ENCODE results near the gene USP35. TPM values are rescaled to one million over a fixed set of nuclear protein-coding genes. Genes with fewer than 3 reads are reported as not detected.
"Not testable (repeated sequence)": the region's sequence is repeated elsewhere in the genome, so short reads cannot be mapped to it uniquely, and the experiment has no call there.

Gene USP35
- total RNA-seq, 2 donors from 2014 or later: 8.6 to 11.2 TPM

DNA sequence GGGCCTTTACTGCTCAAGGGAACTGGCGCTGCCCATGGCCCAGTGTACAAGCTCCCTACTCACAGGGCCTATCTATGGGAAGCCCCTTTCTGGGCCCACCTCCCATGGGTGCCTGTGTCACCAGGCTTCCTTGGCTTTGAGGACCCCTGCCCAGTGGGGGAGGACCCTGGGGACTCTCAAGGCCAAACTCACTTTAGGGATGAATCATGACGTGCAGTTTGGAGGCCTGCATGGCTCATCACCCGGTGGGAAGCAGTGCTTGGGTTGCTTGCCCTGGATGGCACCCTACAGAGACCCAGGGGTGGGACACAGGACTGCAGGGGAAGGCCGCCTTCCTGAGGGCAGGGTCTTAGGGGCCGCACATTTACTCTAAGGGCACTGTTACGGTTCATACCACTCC is 16.8 kb upstream of the USP35 start:
- Mint-ChIP-seq H3K36me3 (ENCODE audit: low read depth) (peaks cover 14% of the 10 kb centered on the region), H3K4me1 (peaks cover 14% of the 10 kb centered on the region), H3K9me3 (no peaks in the 10 kb centered on the region), H3K4me3 (no peak overlapping the region), H3K27me3 (ENCODE audit: insufficient read depth) (no peaks in the 10 kb centered on the region), H3K27ac (no peak overlapping the region)
- 84 to 89% methylated on average over 3 to 6 of the region's 6 CpGs for WGBS, 2 experiments (ENCODE audit: insufficient coverage in 1 of 2, insufficient read length in 1 of 2)
- H3K27me3 ChIP-seq (ENCODE audit: control insufficient read depth, insufficient read depth, low read length, poor library complexity, severe bottlenecking): no peaks in the 10 kb centered on the region
- H3K36me3 ChIP-seq (ENCODE audit: control insufficient read depth, insufficient read depth, low read length): peaks cover 5% of the 10 kb centered on the region
- no peak overlapping the region for H3K9ac ChIP-seq (ENCODE audit: extremely low read depth, low read length, poor library complexity, severe bottlenecking)
- TF ChIP-seq, protein P1, sequence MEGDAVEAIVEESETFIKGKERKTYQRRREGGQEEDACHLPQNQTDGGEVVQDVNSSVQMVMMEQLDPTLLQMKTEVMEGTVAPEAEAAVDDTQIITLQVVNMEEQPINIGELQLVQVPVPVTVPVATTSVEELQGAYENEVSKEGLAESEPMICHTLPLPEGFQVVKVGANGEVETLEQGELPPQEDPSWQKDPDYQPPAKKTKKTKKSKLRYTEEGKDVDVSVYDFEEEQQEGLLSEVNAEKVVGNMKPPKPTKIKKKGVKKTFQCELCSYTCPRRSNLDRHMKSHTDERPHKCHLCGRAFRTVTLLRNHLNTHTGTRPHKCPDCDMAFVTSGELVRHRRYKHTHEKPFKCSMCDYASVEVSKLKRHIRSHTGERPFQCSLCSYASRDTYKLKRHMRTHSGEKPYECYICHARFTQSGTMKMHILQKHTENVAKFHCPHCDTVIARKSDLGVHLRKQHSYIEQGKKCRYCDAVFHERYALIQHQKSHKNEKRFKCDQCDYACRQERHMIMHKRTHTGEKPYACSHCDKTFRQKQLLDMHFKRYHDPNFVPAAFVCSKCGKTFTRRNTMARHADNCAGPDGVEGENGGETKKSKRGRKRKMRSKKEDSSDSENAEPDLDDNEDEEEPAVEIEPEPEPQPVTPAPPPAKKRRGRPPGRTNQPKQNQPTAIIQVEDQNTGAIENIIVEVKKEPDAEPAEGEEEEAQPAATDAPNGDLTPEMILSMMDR (conservative IDR thresholded peaks at IDR 0.05): no peak
- no peak overlapping the region for H3K27ac ChIP-seq (ENCODE audit: low read depth, low read length)
- H3K4me1 ChIP-seq (ENCODE audit: control insufficient read depth, insufficient read depth, low read length): peaks cover 3% of the 10 kb centered on the region
- no peaks in the 10 kb centered on the region for H3K9me3 ChIP-seq (ENCODE audit: control insufficient read depth, low read length)
- DNase-seq: no peak
- no peak overlapping the region for H3K4me3 ChIP-seq (ENCODE audit: low read length)

DNA sequence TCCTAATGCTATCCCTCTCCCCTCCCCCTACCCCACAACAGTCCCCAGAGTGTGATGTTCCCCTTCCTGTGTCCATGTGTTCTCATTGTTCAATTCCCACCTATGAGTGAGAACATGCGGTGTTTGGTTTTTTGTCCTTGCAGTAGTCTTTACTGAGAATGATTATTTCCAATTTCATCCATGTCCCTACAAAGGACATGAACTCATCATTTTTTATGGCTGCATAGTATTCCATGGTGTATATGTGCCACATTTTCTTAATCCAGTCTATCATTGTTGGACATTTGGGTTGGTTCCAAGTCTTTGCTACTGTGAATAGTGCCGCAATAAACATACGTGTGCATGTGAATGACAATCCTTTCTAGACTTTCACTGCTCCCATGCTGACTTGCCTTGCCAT is 12.9 kb upstream of the USP35 start:
- H3K9me3 ChIP-seq (ENCODE audit: control insufficient read depth, low read length); H3K9ac ChIP-seq (ENCODE audit: extremely low read depth, low read length, poor library complexity, severe bottlenecking); H3K4me3 ChIP-seq (ENCODE audit: low read length); H3K27me3 ChIP-seq (ENCODE audit: control insufficient read depth, insufficient read depth, low read length, poor library complexity, severe bottlenecking); H3K9me3 Mint-ChIP-seq; H3K27ac Mint-ChIP-seq; H3K36me3 ChIP-seq (ENCODE audit: control insufficient read depth, insufficient read depth, low read length); H3K27ac ChIP-seq (ENCODE audit: low read depth, low read length); DNase-seq; H3K27me3 Mint-ChIP-seq (ENCODE audit: insufficient read depth); H3K4me3 Mint-ChIP-seq: not testable (repeated sequence)
- 94 to 100% methylated on average over 2 of the region's 3 CpGs for WGBS, 2 experiments (ENCODE audit: insufficient coverage in 1 of 2, insufficient read length in 1 of 2)
- peaks cover 14% of the 10 kb centered on the region for H3K36me3 Mint-ChIP-seq (ENCODE audit: low read depth)
- peaks cover 11% of the 10 kb centered on the region for H3K4me1 ChIP-seq (ENCODE audit: control insufficient read depth, insufficient read depth, low read length)
- peaks cover 31% of the 10 kb centered on the region for H3K4me1 Mint-ChIP-seq

DNA sequence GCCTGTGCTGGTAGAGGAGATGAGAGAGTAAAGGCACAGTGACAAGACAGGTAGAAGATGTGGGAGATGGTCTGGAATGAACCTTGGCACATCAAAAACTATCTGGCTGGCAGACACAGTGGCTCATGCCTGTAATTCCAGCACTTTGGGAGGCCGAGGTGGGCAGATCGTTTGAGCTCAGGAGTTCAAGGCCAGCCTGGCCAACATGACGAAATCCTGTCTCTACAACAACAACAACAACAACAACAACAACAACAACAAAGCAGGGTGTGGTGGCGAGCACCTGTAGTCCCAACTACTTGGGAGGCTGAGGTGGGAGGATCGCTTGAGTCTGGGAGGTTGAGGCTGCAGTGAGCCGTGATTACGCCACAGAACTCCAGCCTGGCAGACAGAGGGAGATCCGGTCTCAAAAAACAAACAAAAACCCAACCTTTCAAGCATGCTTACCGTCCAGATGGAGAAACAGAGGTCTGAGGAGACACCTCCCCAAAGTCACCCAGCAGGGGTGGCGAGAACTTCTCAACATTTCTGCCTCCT is 12.0 kb upstream of the USP35 start:
- Mint-ChIP-seq H3K27ac (no peak overlapping the region), H3K9me3 (no peaks in the 10 kb centered on the region), H3K4me1 (peaks cover 35% of the 10 kb centered on the region), H3K36me3 (ENCODE audit: low read depth) (peaks cover 14% of the 10 kb centered on the region), H3K4me3 (no peak overlapping the region), H3K27me3 (ENCODE audit: insufficient read depth) (no peaks in the 10 kb centered on the region)
- Histone ChIP-seq H3K9ac (ENCODE audit: extremely low read depth, low read length, poor library complexity, severe bottlenecking) (no peak overlapping the region), H3K36me3 (ENCODE audit: control insufficient read depth, insufficient read depth, low read length) (peaks cover 5% of the 10 kb centered on the region), H3K9me3 (ENCODE audit: control insufficient read depth, low read length) (no peaks in the 10 kb centered on the region), H3K27me3 (ENCODE audit: control insufficient read depth, insufficient read depth, low read length, poor library complexity, severe bottlenecking) (no peaks in the 10 kb centered on the region), H3K4me3 (ENCODE audit: low read length) (no peak overlapping the region), H3K4me1 (ENCODE audit: control insufficient read depth, insufficient read depth, low read length) (peaks cover 11% of the 10 kb centered on the region), H3K27ac (ENCODE audit: low read depth, low read length) (no peak overlapping the region)
- 92% methylated on average over 6 to 10 of the region's 10 CpGs for WGBS, 2 experiments (ENCODE audit: insufficient coverage in 1 of 2, insufficient read length in 1 of 2)
- TF ChIP-seq, protein P1 (conservative IDR thresholded peaks at IDR 0.05): no peak
- DNase-seq: no peak

DNA sequence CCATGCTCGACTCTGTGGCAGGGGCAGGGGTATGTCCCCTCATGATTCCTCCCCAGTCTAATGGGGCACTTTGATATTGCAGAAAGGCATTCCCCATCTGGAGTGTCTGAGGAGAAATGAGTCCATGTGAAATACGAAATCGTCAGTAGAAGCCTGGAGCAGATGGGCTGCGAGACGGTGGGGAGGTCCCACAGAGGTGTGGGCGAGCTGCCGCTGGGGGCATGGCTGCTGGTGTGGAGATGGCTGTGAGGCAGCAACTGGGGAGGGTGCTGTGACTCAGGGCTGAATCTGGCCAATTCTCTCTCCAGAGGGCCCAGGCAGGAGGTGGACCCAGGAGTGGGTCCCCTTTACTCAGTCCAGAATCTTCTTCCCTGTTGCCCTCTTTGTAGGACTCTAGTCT is 11.5 kb upstream of the USP35 start:
- no peak overlapping the region for H3K27ac ChIP-seq (ENCODE audit: low read depth, low read length)
- no peak overlapping the region for H3K4me3 ChIP-seq (ENCODE audit: low read length)
- TF ChIP-seq, protein P1 (conservative IDR thresholded peaks at IDR 0.05): no peak
- H3K9me3 ChIP-seq (ENCODE audit: control insufficient read depth, low read length): no peaks in the 10 kb centered on the region
- DNase-seq: no peak
- no peak overlapping the region for H3K4me3 Mint-ChIP-seq
- H3K9me3 Mint-ChIP-seq: no peaks in the 10 kb centered on the region
- H3K36me3 Mint-ChIP-seq (ENCODE audit: low read depth): peaks cover 14% of the 10 kb centered on the region
- H3K9ac ChIP-seq (ENCODE audit: extremely low read depth, low read length, poor library complexity, severe bottlenecking): no peak overlapping the region
- H3K4me1 ChIP-seq (ENCODE audit: control insufficient read depth, insufficient read depth, low read length): peaks cover 11% of the 10 kb centered on the region
- no peak overlapping the region for H3K27ac Mint-ChIP-seq
- H3K27me3 Mint-ChIP-seq (ENCODE audit: insufficient read depth): no peaks in the 10 kb centered on the region
- 90 to 94% methylated on average over 2 to 7 of the region's 7 CpGs for WGBS, 2 experiments (ENCODE audit: insufficient coverage in 1 of 2, insufficient read length in 1 of 2)
- H3K4me1 Mint-ChIP-seq: peaks cover 35% of the 10 kb centered on the region
- peaks cover 5% of the 10 kb centered on the region for H3K36me3 ChIP-seq (ENCODE audit: control insufficient read depth, insufficient read depth, low read length)
- no peaks in the 10 kb centered on the region for H3K27me3 ChIP-seq (ENCODE audit: control insufficient read depth, insufficient read depth, low read length, poor library complexity, severe bottlenecking)
